Measurements from ENCODE around the gene ZMYND8.

DNA sequence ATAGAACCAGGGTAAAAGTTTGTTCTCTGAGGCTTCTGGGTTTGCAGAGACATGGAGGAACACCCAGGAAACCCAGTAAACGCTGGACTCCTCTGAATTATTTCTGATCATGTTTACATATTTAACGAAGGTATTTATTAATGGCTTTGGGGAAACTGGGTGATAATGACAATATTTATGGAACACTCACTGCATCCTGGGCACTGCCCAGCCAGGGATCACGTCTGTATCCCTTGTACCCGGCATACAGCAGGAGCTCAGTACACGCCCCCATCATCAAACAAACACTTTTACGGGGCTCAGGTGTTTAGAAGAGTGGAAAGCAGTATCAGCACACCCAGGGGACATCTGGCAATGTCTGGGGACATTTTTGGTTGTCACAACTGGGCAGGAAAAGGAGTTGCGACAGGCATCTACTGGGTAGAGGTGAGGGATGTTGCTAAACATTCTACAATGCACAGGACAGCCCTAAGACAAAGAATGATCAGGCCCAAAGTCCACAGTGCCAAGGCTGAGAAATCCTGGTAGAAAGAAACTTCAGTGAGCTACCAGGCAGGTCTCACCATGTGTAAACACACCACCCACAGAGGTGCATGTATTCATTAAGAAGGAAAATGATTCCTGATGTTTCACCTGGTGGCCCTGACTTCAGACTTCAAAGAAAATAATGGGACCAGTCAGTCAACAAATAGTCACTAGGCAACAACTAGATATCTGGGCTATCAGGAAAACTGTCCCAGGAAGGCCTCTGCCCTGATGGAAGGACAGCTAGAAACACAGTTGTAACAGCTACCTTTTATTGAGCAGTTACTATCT, 35.3 kb downstream of the ZMYND8 start:
- no peak for TF ChIP-seq POLR2A (IDR thresholded peaks at IDR 0.05; ENCODE audit: low read depth, low read length)
- TF ChIP-seq POLR2AphosphoS5 (IDR thresholded peaks at IDR 0.05; ENCODE audit: low read depth, low read length), result no peak
